HG03135 (cell line): ENCODE results near the gene VPS18.
"Not testable (repeated sequence)": the region's sequence is repeated elsewhere in the genome, so short reads cannot be mapped to it uniquely, and the experiment has no call there.

Source experiments
- ATAC-seq: cut with Tn5 transposase; IDR thresholded peaks from one replicate; pipeline ENCODE4 v1.9.1; 2021; ENCODE audit warnings: mild to moderate bottlenecking, moderate library complexity; ENCODE audit not compliant: unreplicated experiment

The VPS18 gene, protein sequence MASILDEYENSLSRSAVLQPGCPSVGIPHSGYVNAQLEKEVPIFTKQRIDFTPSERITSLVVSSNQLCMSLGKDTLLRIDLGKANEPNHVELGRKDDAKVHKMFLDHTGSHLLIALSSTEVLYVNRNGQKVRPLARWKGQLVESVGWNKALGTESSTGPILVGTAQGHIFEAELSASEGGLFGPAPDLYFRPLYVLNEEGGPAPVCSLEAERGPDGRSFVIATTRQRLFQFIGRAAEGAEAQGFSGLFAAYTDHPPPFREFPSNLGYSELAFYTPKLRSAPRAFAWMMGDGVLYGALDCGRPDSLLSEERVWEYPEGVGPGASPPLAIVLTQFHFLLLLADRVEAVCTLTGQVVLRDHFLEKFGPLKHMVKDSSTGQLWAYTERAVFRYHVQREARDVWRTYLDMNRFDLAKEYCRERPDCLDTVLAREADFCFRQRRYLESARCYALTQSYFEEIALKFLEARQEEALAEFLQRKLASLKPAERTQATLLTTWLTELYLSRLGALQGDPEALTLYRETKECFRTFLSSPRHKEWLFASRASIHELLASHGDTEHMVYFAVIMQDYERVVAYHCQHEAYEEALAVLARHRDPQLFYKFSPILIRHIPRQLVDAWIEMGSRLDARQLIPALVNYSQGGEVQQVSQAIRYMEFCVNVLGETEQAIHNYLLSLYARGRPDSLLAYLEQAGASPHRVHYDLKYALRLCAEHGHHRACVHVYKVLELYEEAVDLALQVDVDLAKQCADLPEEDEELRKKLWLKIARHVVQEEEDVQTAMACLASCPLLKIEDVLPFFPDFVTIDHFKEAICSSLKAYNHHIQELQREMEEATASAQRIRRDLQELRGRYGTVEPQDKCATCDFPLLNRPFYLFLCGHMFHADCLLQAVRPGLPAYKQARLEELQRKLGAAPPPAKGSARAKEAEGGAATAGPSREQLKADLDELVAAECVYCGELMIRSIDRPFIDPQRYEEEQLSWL

DNA sequence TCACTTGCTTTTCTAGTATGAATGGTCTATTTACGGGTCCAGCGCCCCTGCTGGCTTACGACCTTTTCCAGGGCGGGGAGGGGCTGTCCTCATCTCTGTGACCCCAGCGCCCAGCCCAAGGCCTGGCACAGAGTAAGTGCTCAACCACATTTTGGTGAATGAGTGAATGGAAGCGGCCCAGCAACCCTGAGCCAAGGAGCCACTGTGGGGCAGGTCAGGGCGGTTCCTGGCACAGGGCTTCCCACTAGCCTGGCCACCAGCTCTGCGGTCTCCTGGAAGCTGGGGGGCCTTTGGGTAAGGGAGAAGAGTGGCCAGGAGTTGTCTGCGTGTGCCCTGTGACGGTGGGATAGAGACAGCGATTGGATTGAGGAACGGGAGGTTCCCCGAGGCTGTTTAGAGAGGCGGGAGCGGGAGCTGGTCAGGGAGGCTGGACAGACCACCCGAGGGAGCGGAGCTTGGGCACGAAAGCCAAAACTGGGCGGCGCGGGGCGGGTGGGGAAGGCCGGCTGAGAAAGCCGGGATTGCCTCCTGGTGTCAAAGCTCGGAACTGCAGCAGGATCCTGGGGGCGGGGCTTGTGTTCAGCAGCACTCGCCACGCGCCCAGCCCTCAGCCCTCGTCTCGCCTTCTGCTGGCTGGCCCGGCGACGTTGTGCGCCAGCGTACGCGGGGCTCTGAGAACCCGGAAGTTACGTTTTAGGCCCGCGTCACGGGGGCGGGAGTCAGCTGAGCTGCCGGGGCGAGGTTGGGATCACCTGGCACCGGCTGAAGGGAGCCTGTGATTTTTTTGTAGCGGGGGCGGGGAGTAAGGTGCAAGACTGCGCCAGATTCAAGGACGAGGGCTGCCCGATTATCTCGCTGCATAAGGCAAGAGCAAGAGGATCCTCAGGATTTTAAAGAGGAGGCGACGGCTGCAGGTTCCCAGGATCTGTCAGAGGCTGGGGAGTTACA, at the start of gene VPS18:
TSS of gene VPS18 (plus strand) at position 718 of the 948 bp plus-strand sequence. CDS start 319 bp downstream, outside the sequence.
- ATAC-seq, result peak; percentile 79

DNA sequence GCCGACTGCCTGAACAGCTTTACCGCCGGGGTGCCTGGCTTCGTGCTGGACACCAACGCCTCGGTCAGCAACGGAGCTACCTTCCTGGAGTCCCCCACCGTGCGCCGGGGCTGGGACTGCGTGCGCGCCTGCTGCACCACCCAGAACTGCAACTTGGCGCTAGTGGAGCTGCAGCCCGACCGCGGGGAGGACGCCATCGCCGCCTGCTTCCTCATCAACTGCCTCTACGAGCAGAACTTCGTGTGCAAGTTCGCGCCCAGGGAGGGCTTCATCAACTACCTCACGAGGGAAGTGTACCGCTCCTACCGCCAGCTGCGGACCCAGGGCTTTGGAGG, 49.6 kb upstream of the VPS18 start:
- ATAC-seq, result no peak

DNA sequence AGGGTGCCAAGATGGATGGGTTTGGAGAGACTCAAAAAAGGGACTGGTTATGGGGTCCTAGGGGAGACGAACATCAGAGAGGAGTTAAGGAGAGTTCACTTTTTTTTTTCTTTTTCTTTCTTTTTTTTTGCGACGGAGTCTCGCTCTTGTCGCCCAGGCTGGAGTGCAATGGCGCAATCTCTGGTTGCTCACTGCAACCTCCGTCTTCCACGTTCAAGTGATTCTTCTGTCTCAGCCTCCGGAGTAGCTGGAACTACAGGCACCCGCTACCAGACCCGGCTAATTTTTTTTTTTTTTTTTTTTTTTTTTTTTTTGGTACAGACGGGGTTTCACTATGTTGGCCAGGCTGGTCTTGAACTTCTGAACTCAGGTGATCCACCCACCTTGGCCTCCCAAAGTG, 49.2 kb upstream of the VPS18 start:
- ATAC-seq, result no peak

DNA sequence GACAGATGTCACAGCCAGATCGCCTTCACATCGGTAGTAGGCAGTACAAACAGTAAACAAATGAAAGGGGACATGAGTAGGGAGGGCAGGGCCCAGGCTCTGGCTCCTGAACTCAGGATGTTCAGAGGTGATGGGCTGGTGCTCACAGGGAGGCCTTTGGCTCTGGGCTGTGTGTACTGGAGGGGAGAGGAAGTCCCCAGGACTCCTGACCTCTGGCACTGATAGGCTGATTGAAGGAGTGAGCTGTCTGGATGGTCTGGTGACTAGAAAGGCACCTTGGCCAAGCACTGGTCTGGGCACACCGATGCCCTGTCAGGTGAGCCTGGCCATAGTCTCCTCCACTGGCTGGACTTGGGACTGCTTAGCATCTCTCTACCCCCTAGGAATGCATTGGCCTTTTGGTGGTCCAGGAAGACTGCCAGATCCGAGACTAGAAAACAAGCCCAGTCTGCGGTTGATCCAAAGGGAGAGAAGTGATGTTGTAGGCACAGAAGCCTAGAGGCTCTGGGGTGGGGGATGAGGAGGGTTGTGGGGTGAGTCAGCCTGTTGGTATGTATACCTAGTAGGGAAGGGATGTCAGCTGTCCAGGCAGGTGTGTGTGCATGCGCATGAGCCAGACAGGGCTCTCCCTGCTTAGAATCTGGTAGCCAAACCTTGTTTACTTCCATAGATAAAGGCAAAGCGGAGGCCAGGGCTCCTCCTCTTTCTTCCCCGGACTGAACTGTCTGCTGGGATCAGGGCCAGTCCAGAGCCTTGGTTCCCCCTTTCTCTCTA, 48.6 kb upstream of the VPS18 start:
- no peak for ATAC-seq

DNA sequence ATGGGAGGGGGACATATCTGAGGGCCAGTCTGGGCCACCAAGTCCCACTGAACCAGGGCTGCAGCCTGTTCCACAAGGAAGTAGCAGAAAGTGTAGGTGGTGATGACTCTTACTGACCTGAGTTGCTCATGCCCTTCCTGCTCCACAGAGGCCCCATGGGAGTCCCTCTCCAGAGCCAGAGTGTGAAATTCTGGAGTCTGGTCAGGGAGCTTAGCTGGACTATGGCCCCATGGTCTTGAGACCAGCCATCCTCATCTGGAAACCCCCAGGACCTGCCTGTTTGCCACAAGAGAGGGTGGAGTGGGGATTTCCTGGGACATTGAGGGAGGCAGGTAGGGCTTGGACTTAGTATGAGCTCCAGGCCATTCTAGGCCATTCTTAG, 47.4 kb upstream of the VPS18 start:
- ATAC-seq, result no peak

DNA sequence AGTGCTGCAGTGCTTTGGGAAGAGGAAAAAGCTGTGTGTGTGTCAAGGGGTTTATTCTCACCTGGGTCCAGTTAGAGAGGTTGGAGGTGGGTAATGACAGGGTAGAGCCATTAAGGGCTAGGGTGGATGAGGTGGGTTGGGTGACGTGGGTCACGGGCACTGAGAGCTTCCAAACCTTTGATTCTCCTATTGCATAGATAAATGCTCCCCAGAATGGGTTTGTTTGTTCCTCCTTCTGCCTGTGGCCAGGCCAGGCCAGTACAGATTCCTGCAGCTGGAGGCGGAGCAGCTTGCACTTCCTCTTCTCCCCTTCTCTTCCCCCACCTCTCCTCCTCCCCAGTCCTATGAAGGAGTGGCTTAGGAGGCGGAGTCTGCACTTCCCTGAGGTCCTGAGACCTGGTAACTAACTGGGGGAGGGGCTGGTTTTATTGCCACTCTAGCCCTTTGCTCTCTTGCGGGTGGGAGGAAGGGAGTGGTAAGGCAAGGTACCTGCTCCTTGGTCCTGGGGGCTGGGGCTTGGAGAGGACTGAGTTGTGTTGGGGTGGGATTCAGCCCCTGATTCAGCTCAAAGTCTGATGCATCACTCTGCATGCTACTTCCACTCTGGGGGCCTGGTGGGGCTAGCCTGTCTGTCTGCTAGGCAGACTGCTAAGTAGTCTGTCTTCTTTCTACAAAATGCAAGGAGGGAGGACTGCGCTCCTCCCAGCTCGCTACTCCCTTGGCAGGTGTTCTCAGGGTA, 46.9 kb upstream of the VPS18 start:
- no peak for ATAC-seq

DNA sequence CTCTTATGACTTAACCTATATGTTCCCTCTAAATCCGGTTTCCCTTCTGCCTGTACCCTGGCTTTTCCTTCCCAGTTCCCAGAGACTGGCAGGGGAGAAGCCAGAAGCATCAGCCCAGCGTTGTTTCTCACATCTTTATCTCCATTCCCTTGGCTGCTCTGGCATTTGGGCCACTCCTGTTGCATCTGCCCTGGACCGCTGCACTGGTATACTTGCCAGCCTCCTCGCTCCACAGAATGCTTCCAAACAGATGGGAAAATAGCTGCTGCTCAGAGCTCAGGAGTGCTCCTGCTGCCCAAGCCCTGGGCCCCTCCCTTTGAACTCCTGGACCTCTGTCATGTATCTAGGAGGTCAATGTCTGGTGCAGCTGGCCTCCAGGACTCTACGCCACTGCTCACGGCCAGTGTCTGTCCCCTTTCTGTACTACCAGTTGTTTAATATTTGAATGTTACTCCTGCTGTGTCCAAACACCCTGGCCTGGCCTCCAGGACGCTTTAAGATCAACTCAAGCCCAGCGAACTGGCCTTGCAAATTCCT, 43.6 kb upstream of the VPS18 start:
- no peak for ATAC-seq

DNA sequence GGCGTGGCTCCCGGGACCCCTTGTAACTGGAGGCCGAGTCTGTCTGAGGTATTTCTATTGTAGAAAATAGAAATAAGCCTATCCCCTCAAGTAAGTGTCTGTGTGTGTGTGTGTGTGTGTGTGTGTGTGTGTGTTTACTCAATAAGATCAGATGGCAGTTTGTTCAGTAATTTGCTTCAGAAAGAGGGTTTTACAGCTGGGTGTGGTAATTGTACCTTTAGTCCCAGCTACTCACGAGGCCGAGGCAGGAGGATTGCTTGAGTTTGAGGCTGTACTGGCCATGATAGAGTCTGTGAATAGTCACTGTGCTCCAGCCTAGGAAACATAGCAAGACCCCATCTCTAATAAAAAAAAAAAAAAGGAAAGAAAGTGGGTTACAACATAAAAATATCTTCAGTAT, 41.7 kb upstream of the VPS18 start:
- ATAC-seq, result no peak

DNA sequence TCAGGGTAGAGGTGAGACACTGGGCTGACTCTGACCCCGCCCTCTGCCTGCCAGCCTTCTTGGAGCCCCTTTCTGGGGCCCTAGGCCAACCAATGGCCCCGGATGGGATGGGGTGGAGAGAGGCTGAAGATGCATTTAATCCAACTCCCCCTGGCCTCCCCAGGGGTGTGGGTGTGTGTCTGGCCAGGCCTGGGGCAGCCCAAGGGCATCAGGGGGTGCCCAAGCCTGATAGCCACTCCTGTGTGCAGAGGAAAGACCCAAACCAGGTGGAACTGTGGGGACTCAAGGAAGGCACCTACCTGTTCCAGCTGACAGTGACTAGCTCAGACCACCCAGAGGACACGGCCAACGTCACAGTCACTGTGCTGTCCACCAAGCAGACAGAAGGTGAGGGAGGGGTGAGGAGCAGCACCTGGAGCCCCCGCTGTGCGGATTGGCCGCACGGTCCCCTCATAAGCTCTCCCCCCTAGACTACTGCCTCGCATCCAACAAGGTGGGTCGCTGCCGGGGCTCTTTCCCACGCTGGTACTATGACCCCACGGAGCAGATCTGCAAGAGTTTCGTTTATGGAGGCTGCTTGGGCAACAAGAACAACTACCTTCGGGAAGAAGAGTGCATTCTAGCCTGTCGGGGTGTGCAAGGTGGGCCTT, 40.9 kb upstream of the VPS18 start:
- ATAC-seq, result no peak

DNA sequence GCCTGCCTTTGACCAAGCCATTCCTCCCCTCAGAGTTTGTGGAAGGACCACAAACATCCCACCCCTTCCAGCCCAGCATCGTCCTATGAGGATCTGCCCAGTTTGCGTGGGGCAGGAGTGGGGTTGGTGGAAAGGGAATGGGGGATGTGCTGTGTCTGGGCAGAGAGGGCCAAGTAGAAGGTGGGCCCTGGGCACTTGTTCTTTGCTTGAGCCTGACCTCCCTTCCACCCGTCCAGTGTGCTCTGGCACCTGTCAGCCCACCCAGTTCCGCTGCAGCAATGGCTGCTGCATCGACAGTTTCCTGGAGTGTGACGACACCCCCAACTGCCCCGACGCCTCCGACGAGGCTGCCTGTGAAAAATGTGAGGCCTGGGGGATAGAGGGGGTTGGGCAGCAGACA, 40.1 kb upstream of the VPS18 start:
- ATAC-seq, result no peak

DNA sequence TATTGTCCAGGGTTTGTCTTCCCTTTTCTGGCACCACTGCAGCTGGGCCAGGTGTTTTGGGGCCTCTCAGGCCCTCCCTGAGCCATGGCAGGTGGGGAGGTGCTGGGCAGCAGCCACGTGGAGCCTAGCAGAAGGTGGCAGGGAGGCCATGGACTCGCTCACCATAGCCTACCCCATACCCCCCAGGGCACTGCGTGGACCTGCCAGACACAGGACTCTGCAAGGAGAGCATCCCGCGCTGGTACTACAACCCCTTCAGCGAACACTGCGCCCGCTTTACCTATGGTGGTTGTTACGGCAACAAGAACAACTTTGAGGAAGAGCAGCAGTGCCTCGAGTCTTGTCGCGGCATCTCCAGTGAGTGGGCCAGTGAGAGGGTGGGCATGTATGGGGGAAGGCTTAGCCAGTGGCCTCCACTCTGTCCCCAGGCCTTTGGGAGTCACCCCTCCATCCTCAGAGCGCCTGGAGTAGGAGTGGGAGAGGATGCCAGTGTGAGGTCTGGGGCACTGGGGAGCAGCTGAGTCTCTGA, 38.5 kb upstream of the VPS18 start:
- ATAC-seq, result no peak

DNA sequence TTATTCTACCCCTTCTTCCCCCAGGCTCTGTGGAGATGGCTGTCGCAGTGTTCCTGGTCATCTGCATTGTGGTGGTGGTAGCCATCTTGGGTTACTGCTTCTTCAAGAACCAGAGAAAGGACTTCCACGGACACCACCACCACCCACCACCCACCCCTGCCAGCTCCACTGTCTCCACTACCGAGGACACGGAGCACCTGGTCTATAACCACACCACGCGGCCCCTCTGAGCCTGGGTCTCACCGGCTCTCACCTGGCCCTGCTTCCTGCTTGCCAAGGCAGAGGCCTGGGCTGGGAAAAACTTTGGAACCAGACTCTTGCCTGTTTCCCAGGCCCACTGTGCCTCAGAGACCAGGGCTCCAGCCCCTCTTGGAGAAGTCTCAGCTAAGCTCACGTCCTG, 37.5 kb upstream of the VPS18 start:
- no peak for ATAC-seq

DNA sequence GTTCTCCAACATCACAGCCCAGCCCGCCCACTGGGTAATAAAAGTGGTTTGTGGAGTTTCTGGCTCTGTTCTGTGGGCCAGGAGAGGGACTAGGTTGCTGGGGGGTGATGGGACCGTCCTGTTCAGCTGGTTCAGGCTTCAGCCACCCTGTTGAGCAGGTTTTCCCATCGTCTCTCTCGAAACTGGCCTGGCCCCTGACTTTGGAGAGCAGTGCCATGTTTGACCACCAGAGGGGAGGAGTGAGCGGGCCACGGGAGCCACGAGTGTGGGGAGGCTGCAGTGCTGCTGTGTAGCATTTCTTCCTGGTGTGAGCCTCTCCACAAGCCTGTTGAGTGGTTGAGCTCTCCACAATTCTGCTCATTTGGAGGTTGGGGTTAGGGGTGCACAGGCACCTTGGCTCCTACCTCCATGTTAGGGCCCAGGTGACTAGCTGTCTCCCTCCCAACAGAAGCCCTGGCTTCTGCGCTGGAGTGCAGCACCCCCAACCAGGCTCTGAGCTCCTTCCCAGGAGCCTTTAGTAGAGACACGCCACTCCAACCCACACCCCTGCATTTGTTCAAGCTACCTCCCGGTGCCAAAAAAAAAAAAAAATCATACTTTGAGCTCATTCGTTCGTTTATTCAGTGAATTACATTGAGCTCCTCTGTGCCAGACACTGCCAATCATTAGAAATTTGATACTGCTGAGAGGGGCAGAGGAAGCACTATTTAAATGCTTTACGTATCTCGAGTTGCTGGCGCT, 36.5 kb upstream of the VPS18 start:
- peak; percentile 67 for ATAC-seq

DNA sequence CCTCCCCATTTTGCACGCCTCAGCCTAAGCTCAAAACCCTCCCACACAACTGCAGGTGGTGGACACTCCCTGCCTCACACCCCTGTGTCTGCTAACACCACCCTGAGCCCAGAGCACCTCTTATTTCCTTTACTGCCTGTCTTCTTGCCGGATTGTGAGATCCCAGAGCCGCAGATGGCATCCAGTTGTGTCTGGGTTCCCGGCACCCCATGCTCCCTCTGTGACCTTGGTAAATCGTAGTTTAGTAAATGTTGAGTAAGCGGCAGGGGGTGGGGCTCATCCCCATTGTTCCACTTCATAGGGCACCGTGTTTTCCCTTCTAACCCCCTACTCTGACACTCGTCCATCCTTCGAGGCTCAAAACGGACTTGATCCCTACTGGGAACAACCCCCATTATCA, 35.5 kb upstream of the VPS18 start:
- ATAC-seq, result no peak

DNA sequence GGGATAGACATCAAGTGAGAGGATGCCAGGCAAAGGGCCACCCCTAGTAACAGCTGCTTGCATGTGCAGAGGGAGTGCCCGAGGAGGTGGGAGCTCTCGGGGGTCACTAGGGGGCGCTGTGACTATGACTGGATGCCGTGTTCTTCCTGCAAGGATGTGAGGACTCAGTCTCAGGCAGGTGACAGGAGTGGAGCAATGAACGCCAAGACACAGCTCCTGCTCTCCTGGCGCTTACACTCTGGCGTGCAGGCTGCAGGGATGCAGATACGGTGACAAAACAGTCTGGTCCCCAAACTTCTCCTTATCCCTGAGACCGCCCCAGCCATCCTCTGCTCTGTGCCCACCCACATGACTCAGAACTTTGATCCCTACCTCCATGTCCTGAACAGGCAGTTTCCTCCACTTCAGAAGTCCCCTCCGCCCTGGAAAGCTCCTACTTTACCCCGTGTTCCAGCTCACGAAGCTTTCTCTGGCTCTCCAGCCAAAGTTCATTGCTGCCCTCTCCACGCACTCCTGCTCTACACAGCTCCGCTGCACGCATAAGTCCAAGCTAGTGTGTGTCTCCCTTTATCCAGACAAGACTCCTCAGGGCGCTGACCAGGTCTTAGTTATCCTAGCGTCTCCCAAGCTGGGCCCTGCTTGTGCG, 34.9 kb upstream of the VPS18 start:
- no peak for ATAC-seq

DNA sequence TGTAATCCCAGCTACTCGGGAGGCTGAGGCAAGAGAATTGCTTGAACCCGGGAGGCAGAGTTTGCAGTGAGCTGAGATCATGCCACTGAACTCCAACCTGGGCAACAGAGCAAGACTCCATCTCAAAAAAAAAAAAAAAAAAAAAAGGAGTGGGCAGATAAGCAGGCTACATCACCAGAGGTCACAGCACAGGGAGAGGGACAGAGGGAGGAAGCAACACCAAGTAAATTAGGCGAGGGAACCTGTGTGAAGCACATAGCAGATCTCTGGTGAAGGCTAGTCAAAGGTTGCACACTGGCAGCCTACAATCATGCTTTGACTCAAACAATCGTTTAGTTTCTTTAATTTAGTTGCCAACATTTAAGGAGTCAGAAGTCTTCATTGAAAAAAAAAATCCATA, 33.1 kb upstream of the VPS18 start:
- ATAC-seq, result not testable (repeated sequence)

DNA sequence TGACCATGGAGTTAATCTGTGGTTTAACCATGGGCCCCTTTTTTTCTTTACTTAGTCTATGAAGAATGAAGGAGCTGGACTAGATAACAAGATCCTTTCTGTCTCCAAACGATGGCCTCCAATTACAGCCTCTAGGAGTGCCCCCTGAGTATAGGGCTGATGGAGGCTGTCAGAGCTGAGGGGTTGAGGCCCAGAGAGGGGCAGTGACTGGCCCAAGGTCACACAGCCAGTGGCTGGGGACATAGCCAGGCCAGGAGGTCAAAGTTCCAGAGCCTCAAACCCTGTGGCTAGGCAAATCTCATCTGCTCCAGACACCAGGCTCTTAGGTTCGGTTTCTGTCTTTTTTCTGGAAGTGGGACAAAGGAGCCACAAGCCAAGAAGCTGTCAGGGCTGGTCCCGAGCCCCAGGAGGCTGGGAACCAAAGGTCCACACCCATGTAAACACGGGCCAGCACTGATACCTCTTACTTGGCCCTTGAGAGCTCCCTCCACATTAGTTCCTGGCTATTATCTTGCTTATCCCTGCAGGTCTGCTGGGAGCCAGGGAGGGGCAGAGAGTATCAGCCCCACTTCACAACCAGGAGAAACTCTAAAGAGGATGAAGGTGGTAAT, 30.5 kb upstream of the VPS18 start:
- no peak for ATAC-seq
